Activated CD4-positive, alpha-beta T cell treated with anti-CD3 and anti-CD28 coated beads for 1 hour (primary cell): Measurements from ENCODE around the gene MTREX.

ENCODE experiments used
- DNase-seq: peaks from one replicate; pipeline ENCODE4 v3.0.0-alpha.2; 2020

MTREX gene

GRCh38 chr5:55437452-55437851 is 129.7 kb downstream of the MTREX start:
- no peak for DNase-seq

- DNase-seq: no peak
Measured at GRCh38 chr5:55437859-55438206, 130.0 kb downstream of the MTREX start.

- no peak for DNase-seq
Measured at GRCh38 chr5:55438998-55439397, 131.2 kb downstream of the MTREX start.

- no peak for DNase-seq
Measured at GRCh38 chr5:55440188-55440646, 132.4 kb downstream of the MTREX start.

GRCh38 chr5:55441107-55441771 is 133.4 kb downstream of the MTREX start:
- no peak for DNase-seq

- no peak for DNase-seq
Measured at GRCh38 chr5:55441954-55442353, 134.2 kb downstream of the MTREX start.

- DNase-seq: no peak
Measured at GRCh38 chr5:55445791-55446190, 138.0 kb downstream of the MTREX start.

GRCh38 chr5:55446640-55447351 is 139.0 kb downstream of the MTREX start:
- DNase-seq: no peak

GRCh38 chr5:55450050-55450765 is 142.4 kb downstream of the MTREX start:
- DNase-seq: no peak

- DNase-seq: no peak
Measured at GRCh38 chr5:55451976-55452375, 144.2 kb downstream of the MTREX start.

- DNase-seq: no peak
Measured at GRCh38 chr5:55453211-55453610, 145.4 kb downstream of the MTREX start.

- no peak for DNase-seq
Measured at GRCh38 chr5:55454282-55454681, 146.5 kb downstream of the MTREX start.

- no peak for DNase-seq
Measured at GRCh38 chr5:55456216-55456895, 148.6 kb downstream of the MTREX start.

GRCh38 chr5:55459572-55459971 is 151.8 kb downstream of the MTREX start:
- no peak for DNase-seq

GRCh38 chr5:55463613-55464012 is 155.8 kb downstream of the MTREX start:
- DNase-seq: no peak

- no peak for DNase-seq
Measured at GRCh38 chr5:55467862-55468551, 160.2 kb downstream of the MTREX start.

GRCh38 chr5:55469839-55470238 is 162.1 kb downstream of the MTREX start:
- no peak for DNase-seq

GRCh38 chr5:55470282-55470681 is 162.5 kb downstream of the MTREX start:
- no peak for DNase-seq

GRCh38 chr5:55471468-55471867 is 163.7 kb downstream of the MTREX start:
- no peak for DNase-seq

- DNase-seq: no peak
Measured at GRCh38 chr5:55472642-55473041, 164.9 kb downstream of the MTREX start.
